Measurements from ENCODE around the gene CCR6.

- TF ChIP-seq CTCF (IDR thresholded peaks at IDR 0.05) (no peak), POLR2A (IDR thresholded peaks at IDR 0.05) (no peak)
Measured at GRCh38 chr6:167093406-167093921, 29.4 kb upstream of the CCR6 start.
